ENCODE results near the gene TXNDC2. TPM values are rescaled to one million over a fixed set of nuclear protein-coding genes. Genes with fewer than 3 reads are reported as not detected.
"Not testable (repeated sequence)": the region's sequence is repeated elsewhere in the genome, so short reads cannot be mapped to it uniquely, and the experiment has no call there.

TXNDC2 gene
- total RNA-seq, 2 experiments from 2014 or later: not detected

- DNase-seq (no peak), ATAC-seq (no peak)
- no peaks in the 10 kb centered on the region for H3K36me3 Mint-ChIP-seq (ENCODE audit: low read depth)
- POLR2A ChIA-PET: no interaction called here
- H3K4me1 Mint-ChIP-seq (ENCODE audit: low read depth): no peaks in the 10 kb centered on the region
- CTCF ChIA-PET: no interaction called here
- no peaks in the 10 kb centered on the region for H3K9me3 Mint-ChIP-seq (ENCODE audit: insufficient read depth)
- H3K4me3 Mint-ChIP-seq: no peak overlapping the region
- no peak overlapping the region for H3K27ac Mint-ChIP-seq
- H3K27me3 Mint-ChIP-seq (ENCODE audit: low read depth): no peaks in the 10 kb centered on the region
Measured at GRCh38 chr18:9876867-9877654, 8.7 kb upstream of the TXNDC2 start.

- DNase-seq: no peak
- H3K27me3 Mint-ChIP-seq (ENCODE audit: low read depth): no peaks in the 10 kb centered on the region
- ChIA-PET POLR2A (no interaction called here), CTCF (no interaction called here)
- H3K9me3 Mint-ChIP-seq (ENCODE audit: insufficient read depth): no peaks in the 10 kb centered on the region
- ATAC-seq: no peak
- no peak overlapping the region for H3K27ac Mint-ChIP-seq
- H3K36me3 Mint-ChIP-seq (ENCODE audit: low read depth): no peaks in the 10 kb centered on the region
- no peak overlapping the region for H3K4me3 Mint-ChIP-seq
- no peaks in the 10 kb centered on the region for H3K4me1 Mint-ChIP-seq (ENCODE audit: low read depth)
Measured at GRCh38 chr18:9877655-9878014, 8.1 kb upstream of the TXNDC2 start.

GRCh38 chr18:9878095-9878494 lies 7.7 kb upstream of the TXNDC2 start:
- POLR2A ChIA-PET: no interaction called here
- H3K4me3 Mint-ChIP-seq: no peak overlapping the region
- no peaks in the 10 kb centered on the region for H3K9me3 Mint-ChIP-seq (ENCODE audit: insufficient read depth)
- no peaks in the 10 kb centered on the region for H3K27me3 Mint-ChIP-seq (ENCODE audit: low read depth)
- ATAC-seq (no peak), DNase-seq (no peak)
- no peaks in the 10 kb centered on the region for H3K4me1 Mint-ChIP-seq (ENCODE audit: low read depth)
- no peaks in the 10 kb centered on the region for H3K36me3 Mint-ChIP-seq (ENCODE audit: low read depth)
- no peak overlapping the region for H3K27ac Mint-ChIP-seq
- CTCF ChIA-PET: no interaction called here

GRCh38 chr18:9878783-9879242 lies 7.0 kb upstream of the TXNDC2 start:
- ATAC-seq (no peak), DNase-seq (no peak)
- H3K4me1 Mint-ChIP-seq (ENCODE audit: low read depth): no peaks in the 10 kb centered on the region
- no peaks in the 10 kb centered on the region for H3K36me3 Mint-ChIP-seq (ENCODE audit: low read depth)
- no peaks in the 10 kb centered on the region for H3K9me3 Mint-ChIP-seq (ENCODE audit: insufficient read depth)
- H3K27me3 Mint-ChIP-seq (ENCODE audit: low read depth): no peaks in the 10 kb centered on the region
- ChIA-PET POLR2A (no interaction called here), CTCF (no interaction called here)
- H3K4me3 Mint-ChIP-seq: no peak overlapping the region
- H3K27ac Mint-ChIP-seq: no peak overlapping the region

GRCh38 chr18:9884090-9884489 lies 1.7 kb upstream of the TXNDC2 start:
- ChIA-PET POLR2A (no interaction called here), CTCF (interaction anchor here (1.0 kb wide), 1 partner anchor 15 kb away, joined by 3 read pairs; no protein-coding TSS in a partner anchor)
- no peaks in the 10 kb centered on the region for H3K9me3 Mint-ChIP-seq (ENCODE audit: insufficient read depth)
- no peak for ATAC-seq
- H3K27ac Mint-ChIP-seq: no peak overlapping the region
- no peaks in the 10 kb centered on the region for H3K36me3 Mint-ChIP-seq (ENCODE audit: low read depth)
- no peaks in the 10 kb centered on the region for H3K27me3 Mint-ChIP-seq (ENCODE audit: low read depth)
- H3K4me3 Mint-ChIP-seq: no peak overlapping the region
- H3K4me1 Mint-ChIP-seq (ENCODE audit: low read depth): no peaks in the 10 kb centered on the region
- no peak for DNase-seq

- no peaks in the 10 kb centered on the region for H3K27me3 Mint-ChIP-seq (ENCODE audit: low read depth)
- ATAC-seq: no peak
Measured at GRCh38 chr18:9884532-9885140, 1.1 kb upstream of the TXNDC2 start.

GRCh38 chr18:9886005-9886348 lies 204 bp downstream of the TXNDC2 start:
- Mint-ChIP-seq H3K27me3 (ENCODE audit: low read depth) (no peaks in the 10 kb centered on the region), H3K36me3 (ENCODE audit: low read depth) (no peaks in the 10 kb centered on the region), H3K4me3 (no peak overlapping the region), H3K9me3 (ENCODE audit: insufficient read depth) (no peaks in the 10 kb centered on the region), H3K27ac (no peak overlapping the region), H3K4me1 (ENCODE audit: low read depth) (no peaks in the 10 kb centered on the region)
- ChIA-PET POLR2A (interaction anchor here (1.5 kb wide), 1 partner anchor 27 kb away, joined by 5 read pairs; the partner anchor contains the start of gene VAPA), CTCF (no interaction called here)
- DNase-seq (no peak), ATAC-seq (no peak)

More at GRCh38 chr18:9884532-9885140, 1.1 kb upstream of the TXNDC2 start:
- Mint-ChIP-seq H3K27ac (no peak overlapping the region), H3K9me3 (ENCODE audit: insufficient read depth) (no peaks in the 10 kb centered on the region), H3K36me3 (ENCODE audit: low read depth) (no peaks in the 10 kb centered on the region), H3K4me3 (no peak overlapping the region), H3K4me1 (ENCODE audit: low read depth) (no peaks in the 10 kb centered on the region)
- DNase-seq: no peak
- POLR2A ChIA-PET: interaction anchor here (0.6 to 1.5 kb wide), 3 partner anchors 8 to 291 kb away, joined by 3 to 5 read pairs (median 4); partner anchors contain the start of gene VAPA
- CTCF ChIA-PET: interaction anchor here (1.0 kb wide), 1 partner anchor 14 kb away, joined by 3 read pairs; no protein-coding TSS in a partner anchor

- H3K36me3 Mint-ChIP-seq (ENCODE audit: low read depth): no peaks in the 10 kb centered on the region
- H3K4me3 Mint-ChIP-seq: no peak overlapping the region
- no peaks in the 10 kb centered on the region for H3K4me1 Mint-ChIP-seq (ENCODE audit: low read depth)
- ChIA-PET CTCF (no interaction called here), POLR2A (no interaction called here)
- no peaks in the 10 kb centered on the region for H3K9me3 Mint-ChIP-seq (ENCODE audit: insufficient read depth)
- no peak for ATAC-seq
- no peaks in the 10 kb centered on the region for H3K27me3 Mint-ChIP-seq (ENCODE audit: low read depth)
- no peak overlapping the region for H3K27ac Mint-ChIP-seq
- no peak for DNase-seq
Measured at GRCh38 chr18:9887992-9888391, 2.2 kb downstream of the TXNDC2 start.

- Mint-ChIP-seq H3K4me1 (ENCODE audit: low read depth) (peaks cover 6% of the 10 kb centered on the region), H3K27me3 (ENCODE audit: low read depth) (no peaks in the 10 kb centered on the region), H3K4me3 (no peak overlapping the region), H3K36me3 (ENCODE audit: low read depth) (no peaks in the 10 kb centered on the region), H3K9me3 (ENCODE audit: insufficient read depth) (no peaks in the 10 kb centered on the region), H3K27ac (no peak overlapping the region)
- ATAC-seq: no peak
- ChIA-PET POLR2A (no interaction called here), CTCF (no interaction called here)
- no peak for DNase-seq
Measured at GRCh38 chr18:9890196-9890595, 4.4 kb downstream of the TXNDC2 start.

GRCh38 chr18:9890957-9891356 lies 5.2 kb downstream of the TXNDC2 start:
- no peaks in the 10 kb centered on the region for H3K27me3 Mint-ChIP-seq (ENCODE audit: low read depth)
- CTCF ChIA-PET: no interaction called here
- POLR2A ChIA-PET: no interaction called here
- H3K4me1 Mint-ChIP-seq (ENCODE audit: low read depth): peaks cover 6% of the 10 kb centered on the region
- H3K4me3 Mint-ChIP-seq: no peak overlapping the region
- ATAC-seq: no peak
- DNase-seq: no peak
- H3K27ac Mint-ChIP-seq: no peak overlapping the region
- H3K36me3 Mint-ChIP-seq (ENCODE audit: low read depth): no peaks in the 10 kb centered on the region
- H3K9me3 Mint-ChIP-seq (ENCODE audit: insufficient read depth): no peaks in the 10 kb centered on the region

GRCh38 chr18:9891515-9891914 lies 5.7 kb downstream of the TXNDC2 start:
- H3K27ac Mint-ChIP-seq; H3K36me3 Mint-ChIP-seq (ENCODE audit: low read depth); H3K4me1 Mint-ChIP-seq (ENCODE audit: low read depth); CTCF ChIA-PET; H3K4me3 Mint-ChIP-seq; H3K9me3 Mint-ChIP-seq (ENCODE audit: insufficient read depth); H3K27me3 Mint-ChIP-seq (ENCODE audit: low read depth); POLR2A ChIA-PET; ATAC-seq; DNase-seq: not testable (repeated sequence)

GRCh38 chr18:9894454-9895068 lies 8.8 kb downstream of the TXNDC2 start:
- Mint-ChIP-seq H3K27ac (no peak overlapping the region), H3K27me3 (ENCODE audit: low read depth) (no peaks in the 10 kb centered on the region), H3K9me3 (ENCODE audit: insufficient read depth) (no peaks in the 10 kb centered on the region), H3K4me3 (no peak overlapping the region), H3K4me1 (ENCODE audit: low read depth) (peaks cover 14% of the 10 kb centered on the region), H3K36me3 (ENCODE audit: low read depth) (no peaks in the 10 kb centered on the region)
- DNase-seq (no peak), ATAC-seq (no peak)
- ChIA-PET POLR2A (interaction anchor here (1.2 kb wide), 1 partner anchor 19 kb away, joined by 5 read pairs; the partner anchor contains the start of gene VAPA), CTCF (no interaction called here)

Measured in activated CD8-positive, alpha-beta T cell treated with anti-CD3 and anti-CD28 coated beads, Interleukin-2, amount 10 ng/mL, durations not matched to agents 7 days and 5 days (primary cell).